ENCODE results near the gene LHX1. TPM values are rescaled to one million over a fixed set of nuclear protein-coding genes. Genes with fewer than 3 reads are reported as not detected.

The LHX1 gene
- total RNA-seq, 1 donor from 2014 or later, result not detected

GRCh38 chr17:36919407-36919968 is 17.8 kb upstream of the LHX1 start:
- peaks cover 56% of the 10 kb centered on the region for H3K27me3 ChIP-seq (ENCODE audit: low read depth)
- H3K27ac ChIP-seq, result no peak overlapping the region
- DNase-seq, result no peak
- no peak for TF ChIP-seq CTCF (IDR thresholded peaks at IDR 0.05)
- no peaks in the 10 kb centered on the region for H3K36me3 ChIP-seq
- intact Hi-C loops (cut with DNase I), result no loop called here
- ATAC-seq, result no peak
- no peak overlapping the region for H3K4me3 ChIP-seq
- no peaks in the 10 kb centered on the region for H3K9me3 ChIP-seq
- H3K4me1 ChIP-seq, result no peaks in the 10 kb centered on the region

GRCh38 chr17:36920032-36921005 is 17.0 kb upstream of the LHX1 start:
- DNase-seq (no peak), ATAC-seq (no peak)
- Histone ChIP-seq H3K27me3 (ENCODE audit: low read depth) (peaks cover 62% of the 10 kb centered on the region), H3K27ac (no peak overlapping the region), H3K36me3 (no peaks in the 10 kb centered on the region), H3K4me3 (no peak overlapping the region), H3K9me3 (no peaks in the 10 kb centered on the region), H3K4me1 (no peaks in the 10 kb centered on the region)
- intact Hi-C loops (cut with DNase I), result no loop called here
- no peak for TF ChIP-seq CTCF (IDR thresholded peaks at IDR 0.05)

- no peak overlapping the region for H3K27ac ChIP-seq
- TF ChIP-seq CTCF (IDR thresholded peaks at IDR 0.05), result no peak
- DNase-seq (no peak), ATAC-seq (peak; percentile 48 to 57)
- intact Hi-C loops (cut with DNase I), result no loop called here
- no peaks in the 10 kb centered on the region for H3K36me3 ChIP-seq
- H3K27me3 ChIP-seq (ENCODE audit: low read depth), result peaks cover 66% of the 10 kb centered on the region
- no peak overlapping the region for H3K4me3 ChIP-seq
- H3K4me1 ChIP-seq, result no peaks in the 10 kb centered on the region
- H3K9me3 ChIP-seq, result no peaks in the 10 kb centered on the region
These were observed 16.0 kb upstream of the LHX1 start for GRCh38 chr17:36921095-36921851.

GRCh38 chr17:36922175-36922574 is 15.1 kb upstream of the LHX1 start:
- DNase-seq (no peak), ATAC-seq (no peak)
- Histone ChIP-seq H3K27me3 (ENCODE audit: low read depth) (peaks cover 73% of the 10 kb centered on the region), H3K36me3 (no peaks in the 10 kb centered on the region), H3K4me3 (no peak overlapping the region), H3K9me3 (no peaks in the 10 kb centered on the region), H3K27ac (no peak overlapping the region), H3K4me1 (no peaks in the 10 kb centered on the region)
- no peak for TF ChIP-seq CTCF (IDR thresholded peaks at IDR 0.05)
- intact Hi-C loops (cut with DNase I), result no loop called here

GRCh38 chr17:36923814-36924221 is 13.5 kb upstream of the LHX1 start:
- intact Hi-C loops (cut with DNase I), result no loop called here
- Histone ChIP-seq H3K36me3 (no peaks in the 10 kb centered on the region), H3K4me3 (no peak overlapping the region), H3K27me3 (ENCODE audit: low read depth) (peaks cover 81% of the 10 kb centered on the region), H3K27ac (no peak overlapping the region), H3K4me1 (no peaks in the 10 kb centered on the region), H3K9me3 (no peaks in the 10 kb centered on the region)
- TF ChIP-seq CTCF (IDR thresholded peaks at IDR 0.05), result no peak
- DNase-seq, result no peak
- no peak for ATAC-seq

Measured in lower lobe of right lung (tissue), 2 donors.